NCI-H345 treated with DMSO at 0.1 percent for 48 hours (cell line): ENCODE data around the gene TMEM63C.
"Not testable (repeated sequence)": the region's sequence is repeated elsewhere in the genome, so short reads cannot be mapped to it uniquely, and the experiment has no call there.

Experiments used
- DNase-seq: peaks from one replicate; lab custom pipeline; 2025; ENCODE audit not compliant: unreplicated experiment; lab: John Stamatoyannopoulos, UW

Gene TMEM63C

DNA sequence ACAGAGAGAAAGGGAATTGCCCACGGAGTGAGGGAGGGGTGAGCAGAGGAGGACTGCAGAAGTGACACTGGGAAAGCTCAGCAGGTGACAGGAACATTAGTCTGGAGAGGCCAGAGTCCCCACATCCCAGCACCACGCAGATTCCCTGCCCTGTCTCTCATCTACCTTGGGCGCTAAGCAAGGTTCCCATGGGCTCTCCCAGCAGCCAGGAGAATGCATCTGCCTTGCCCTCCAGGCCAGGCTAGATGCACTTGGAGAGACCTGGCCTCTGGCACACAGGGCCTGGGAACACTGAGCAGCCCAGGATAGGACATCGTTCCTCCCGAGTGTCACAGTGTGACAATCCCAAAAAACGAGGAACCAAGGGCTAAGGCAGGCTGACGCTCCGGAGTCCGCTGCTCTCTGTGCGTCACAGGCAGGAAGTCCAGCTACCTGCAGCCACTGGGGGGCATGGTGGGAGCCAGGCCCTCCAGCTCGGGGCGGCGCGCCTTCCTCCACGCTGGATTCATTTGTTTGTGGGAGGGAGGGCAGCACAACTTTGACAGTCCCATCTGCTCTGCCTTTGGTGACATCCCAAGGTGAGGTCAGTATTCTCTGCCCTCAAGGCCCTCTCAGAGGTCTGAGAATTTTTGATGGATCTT lies 94.8 kb downstream of the TMEM63C start:
- no peak for DNase-seq

DNA sequence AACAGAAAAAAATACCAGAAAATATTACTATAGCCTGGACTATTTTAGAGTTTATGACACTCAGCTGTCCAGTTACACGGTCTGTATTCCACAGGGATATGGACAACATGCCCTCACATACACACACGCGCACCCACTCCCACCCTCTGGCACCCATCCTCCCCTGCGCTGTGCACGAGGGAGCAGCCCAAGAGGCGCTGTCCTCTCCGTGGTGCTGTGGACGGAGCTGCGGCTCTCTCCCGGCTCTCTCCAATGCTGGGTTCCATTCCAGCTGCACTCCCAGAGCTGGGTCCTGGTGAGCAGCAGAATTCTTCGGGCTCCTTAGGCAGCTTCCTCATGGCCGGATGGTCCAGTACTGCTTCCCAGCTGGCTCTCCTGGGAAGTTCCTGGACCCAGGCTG lies 95.4 kb downstream of the TMEM63C start:
- DNase-seq: no peak

DNA sequence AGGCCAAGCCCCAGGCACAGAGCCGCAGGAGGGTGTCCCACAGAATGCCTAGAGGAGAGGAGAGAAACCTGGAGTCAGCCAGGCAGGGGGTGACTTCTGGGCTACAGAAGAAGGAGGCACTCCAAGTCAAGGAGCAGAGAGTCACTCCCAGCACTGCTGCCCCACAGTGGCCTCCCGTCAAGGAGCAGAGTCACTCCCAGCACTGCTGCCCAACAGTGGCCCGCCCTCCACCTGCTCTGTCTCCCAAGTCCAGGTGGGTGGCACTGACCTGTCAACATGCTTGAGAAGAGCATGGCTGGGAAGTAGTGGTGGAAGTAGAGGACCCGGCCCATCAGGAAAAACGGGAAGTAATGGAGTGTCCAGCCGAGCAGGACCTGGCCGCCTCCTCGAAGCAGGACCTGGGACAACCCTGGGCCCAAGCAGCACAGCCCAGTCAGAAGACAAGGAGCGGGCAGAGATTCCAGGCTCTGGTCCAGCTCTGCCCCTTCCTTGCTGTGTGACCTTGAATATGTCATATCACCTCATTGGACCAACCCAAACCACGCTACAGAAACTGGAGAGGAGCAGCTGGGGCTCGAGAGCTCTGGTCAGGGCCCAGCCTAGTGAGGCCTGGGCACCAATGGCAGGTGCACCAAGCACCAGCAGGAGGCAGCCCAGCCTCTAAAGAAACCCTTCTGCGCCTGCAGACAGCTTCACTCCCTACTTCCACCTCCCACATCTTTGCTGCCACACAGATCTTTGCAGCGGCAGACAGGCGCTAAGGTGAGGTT lies 97.0 kb downstream of the TMEM63C start:
- no peak for DNase-seq

DNA sequence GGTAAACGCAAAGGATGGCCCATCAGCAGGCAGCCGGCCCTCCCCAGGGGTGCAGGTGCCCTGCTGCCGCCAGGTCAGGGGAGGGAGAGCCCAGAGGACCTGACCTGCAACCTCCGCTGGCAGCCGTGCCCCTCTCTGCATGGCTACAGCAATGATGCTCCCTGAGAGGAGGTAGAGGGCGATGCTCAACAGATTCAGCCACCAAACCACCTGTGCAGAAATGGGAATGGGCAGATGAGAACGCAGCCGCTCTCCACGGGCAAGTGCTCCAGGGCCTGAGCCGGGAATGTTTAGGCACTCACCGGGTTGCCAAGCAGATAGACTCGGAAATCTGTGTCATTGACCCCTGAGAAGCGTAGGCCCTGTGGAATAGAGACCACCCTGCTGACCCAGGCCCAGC lies 98.1 kb downstream of the TMEM63C start:
- DNase-seq: no peak

DNA sequence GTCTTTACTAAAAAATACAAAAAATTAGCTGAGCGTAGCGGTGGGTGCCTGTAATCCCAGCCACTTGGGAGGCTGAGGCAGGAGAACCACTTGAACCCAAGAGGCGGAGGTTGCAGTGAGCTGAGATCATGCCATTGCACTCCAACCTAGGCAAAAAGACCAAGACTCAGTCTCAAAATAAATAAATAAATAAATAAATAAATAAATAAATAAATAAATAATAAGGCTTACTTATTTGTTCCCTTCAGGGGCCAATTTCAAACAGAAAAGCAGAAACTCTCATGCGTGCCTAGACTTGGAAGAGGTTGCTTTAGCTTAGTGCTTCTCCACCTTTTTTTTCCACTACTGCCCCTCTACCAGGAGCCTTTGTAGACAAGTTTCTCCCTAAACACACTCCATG lies 99.3 kb downstream of the TMEM63C start:
- not testable (repeated sequence) for DNase-seq

DNA sequence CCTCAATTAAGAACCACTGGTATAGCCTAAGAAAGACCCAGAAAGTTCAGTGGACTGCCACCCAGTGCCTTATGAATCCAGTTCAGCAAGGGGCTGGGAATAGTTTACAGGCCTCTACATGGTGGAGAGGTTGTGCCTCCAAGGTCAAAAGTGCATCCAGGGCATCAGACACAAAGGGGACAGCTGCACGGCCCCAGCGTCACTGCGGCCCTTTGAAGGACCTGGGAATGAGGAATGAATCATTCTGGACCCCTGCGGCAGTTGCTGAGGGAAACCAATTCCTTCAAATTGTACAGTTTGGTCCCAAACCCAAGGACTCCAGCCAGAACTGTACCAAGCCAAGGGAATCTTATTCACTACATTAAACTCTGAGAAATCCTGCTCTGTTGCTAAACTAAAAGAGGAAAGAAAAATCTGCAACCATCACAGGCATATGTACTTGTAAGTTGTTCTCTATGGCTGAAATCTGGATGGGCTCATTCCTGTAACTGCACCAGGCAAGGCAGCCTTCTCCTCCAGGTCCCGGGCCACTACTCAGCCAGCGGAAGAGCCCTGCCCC lies 100.3 kb downstream of the TMEM63C start:
- DNase-seq: no peak

DNA sequence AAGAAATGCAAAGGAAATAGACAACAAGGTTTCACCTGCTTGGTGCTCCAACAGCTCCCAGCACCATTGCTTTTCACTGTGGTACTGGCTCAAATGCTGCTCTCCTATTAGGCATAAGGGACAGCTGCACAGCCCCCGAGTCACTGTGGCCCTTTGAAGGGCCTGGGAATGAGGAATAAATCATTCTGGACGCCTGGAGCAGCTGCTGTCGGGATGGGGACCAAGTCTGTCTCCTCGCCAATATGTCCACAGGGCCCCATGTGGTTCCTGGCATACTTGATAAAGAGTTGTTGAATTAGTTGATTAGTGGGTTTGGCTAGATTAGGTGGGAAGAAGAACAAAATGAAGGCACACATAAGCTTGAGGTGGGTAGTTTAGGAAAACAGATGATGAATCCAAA lies 102.5 kb downstream of the TMEM63C start:
- no peak for DNase-seq

DNA sequence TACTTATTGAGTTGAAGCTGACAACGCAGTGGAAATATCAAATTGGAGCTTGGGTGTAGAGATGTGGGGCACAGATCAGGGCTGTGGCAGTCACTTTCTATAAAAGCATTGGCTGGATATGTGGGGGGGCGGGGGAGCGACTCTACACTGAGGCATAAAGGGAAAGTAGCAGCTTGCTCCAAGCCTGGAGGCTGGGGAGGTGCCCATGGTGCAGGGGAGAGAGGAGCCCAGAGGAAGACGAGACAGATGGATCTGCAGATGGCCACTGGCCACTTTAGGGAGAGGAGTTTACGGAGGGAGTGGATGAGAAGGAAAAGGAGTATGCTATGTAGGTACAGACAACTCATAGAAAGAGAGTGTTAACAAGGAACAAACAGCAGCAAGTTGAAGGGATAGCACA lies 102.9 kb downstream of the TMEM63C start:
- DNase-seq: no peak

DNA sequence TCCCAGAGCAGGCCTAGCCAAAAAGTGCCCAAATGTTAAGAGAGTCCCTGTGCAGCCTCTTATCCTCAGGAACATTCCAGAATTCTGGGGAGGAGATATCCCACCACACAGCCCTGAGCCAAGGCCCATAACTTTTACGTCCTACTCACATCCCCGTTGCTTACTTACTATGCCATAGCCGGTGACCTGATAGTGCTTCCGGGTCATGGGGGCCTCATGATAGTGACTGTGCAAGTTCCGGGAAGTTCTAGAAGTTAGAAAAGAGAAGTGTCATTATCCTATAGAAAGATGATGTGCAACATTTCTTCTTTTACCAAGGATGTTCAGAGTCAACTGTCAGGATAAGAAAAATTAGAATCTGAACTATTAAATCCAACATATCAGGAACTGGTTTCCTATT lies 105.0 kb downstream of the TMEM63C start:
- DNase-seq: no peak

DNA sequence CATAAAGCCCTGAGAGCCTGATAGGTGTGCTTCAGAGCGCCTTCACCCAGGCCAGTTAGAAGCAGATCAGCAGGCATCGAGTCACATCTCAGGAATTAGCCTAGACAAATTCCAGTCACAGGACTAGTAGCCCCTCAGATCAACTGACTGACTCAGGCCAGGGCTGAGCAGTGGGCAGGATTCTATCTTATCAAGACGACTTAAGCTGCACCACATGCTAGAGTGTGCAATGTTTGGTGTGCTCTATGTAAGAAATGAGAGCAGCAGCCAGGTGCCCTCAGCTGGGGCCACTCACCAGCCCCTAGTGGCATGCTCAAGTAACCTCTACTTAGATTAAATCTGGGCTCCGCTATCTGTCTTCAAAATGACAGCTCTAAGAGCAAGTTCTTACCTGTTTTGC lies 109.1 kb downstream of the TMEM63C start:
- DNase-seq: no peak

DNA sequence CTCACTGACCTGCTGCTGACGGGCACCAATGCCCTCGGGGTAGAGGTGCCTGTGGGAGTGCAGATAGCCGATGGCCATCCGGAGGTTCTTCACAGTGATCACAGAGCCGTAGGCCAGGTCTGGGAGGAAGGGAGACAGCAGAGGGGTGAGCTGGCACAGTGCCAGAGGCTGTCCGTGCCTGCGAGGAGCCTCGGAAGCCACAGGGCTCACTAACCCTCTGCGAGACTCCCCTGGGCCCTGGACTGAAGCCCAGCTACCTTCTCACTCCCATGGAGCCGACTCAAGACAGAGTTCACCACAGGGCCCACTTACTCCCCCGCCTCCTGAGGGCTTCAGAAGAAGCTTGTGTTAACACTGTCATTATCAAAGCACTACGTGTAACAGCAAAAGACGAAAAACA lies 114.6 kb downstream of the TMEM63C start:
- no peak for DNase-seq

DNA sequence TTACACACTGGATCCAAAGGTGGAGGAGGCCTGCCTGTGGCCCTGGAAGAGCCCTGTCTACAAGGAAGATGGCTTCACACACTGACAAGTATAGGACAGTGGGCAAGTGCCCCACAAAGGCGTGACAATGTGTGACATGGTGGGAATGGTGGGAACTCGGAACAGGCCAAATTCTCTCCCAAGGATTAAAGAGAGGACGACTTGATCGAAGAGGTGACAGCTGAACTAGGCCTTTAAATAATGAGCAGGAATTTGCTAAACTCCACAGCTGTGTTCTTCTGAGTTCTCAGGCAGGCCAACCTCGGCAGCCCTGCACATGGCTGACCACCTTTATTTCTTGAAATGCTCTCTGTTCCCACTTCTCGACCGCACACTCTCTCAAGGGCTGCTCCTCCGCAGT lies 115.3 kb downstream of the TMEM63C start:
- no peak for DNase-seq

DNA sequence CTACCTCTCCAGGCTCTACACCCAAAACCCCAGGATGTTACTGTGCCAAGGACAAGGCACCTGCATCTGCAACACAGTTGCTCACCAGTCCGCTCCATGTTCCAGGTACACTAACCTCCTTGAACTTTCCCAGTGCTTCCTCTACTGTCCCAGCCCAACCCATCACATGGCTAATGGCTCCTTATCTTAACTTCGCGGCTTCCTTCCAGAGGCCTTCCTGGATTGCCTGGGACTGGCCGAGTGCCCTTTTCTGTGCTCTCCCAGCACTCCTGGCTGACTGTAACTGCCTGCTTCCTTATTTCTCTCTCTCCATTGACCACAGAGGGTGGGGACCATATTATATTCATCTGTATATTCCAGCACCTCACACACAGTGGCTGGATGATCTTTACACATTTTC lies 118.2 kb downstream of the TMEM63C start:
- DNase-seq: no peak

DNA sequence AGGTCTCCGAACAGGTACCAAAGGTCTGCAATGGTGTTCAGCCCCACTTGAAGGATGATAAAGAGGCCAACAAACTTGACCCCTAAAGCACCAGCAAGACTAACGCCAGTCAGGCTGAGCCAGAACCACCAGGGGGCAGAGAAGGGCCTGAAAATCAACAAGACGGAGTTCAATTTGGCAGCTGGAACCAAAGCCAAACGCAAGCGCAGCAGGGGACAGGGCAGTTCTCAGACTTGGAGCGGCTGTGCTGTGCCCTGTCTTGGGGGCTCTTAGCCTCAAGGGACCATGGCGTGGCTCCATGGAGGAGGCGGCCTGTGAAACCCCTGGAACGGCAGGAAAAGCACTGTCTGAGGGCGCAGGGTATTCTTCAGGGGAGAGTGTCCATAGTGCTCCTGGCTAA lies 119.5 kb downstream of the TMEM63C start:
- DNase-seq: peak; percentile 8

DNA sequence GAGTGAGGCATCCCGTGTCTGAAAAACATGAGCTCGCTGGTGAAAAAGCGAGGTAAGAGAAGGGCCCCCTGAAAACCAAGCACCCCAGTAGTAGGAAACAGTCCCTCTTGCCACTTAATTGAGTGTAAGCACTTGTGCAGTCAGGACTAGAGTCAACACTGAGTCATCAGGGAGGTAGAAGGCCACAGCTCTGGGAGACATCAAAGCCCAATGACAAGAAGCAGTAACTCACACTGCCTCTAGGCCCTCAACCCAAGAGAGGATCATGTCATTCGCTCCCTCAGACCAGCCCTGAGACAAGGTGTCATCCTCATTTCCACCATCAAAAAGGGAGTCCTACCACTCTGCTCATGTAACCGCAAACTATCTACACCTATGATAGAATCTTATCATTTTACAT lies 121.3 kb downstream of the TMEM63C start:
- no peak for DNase-seq

DNA sequence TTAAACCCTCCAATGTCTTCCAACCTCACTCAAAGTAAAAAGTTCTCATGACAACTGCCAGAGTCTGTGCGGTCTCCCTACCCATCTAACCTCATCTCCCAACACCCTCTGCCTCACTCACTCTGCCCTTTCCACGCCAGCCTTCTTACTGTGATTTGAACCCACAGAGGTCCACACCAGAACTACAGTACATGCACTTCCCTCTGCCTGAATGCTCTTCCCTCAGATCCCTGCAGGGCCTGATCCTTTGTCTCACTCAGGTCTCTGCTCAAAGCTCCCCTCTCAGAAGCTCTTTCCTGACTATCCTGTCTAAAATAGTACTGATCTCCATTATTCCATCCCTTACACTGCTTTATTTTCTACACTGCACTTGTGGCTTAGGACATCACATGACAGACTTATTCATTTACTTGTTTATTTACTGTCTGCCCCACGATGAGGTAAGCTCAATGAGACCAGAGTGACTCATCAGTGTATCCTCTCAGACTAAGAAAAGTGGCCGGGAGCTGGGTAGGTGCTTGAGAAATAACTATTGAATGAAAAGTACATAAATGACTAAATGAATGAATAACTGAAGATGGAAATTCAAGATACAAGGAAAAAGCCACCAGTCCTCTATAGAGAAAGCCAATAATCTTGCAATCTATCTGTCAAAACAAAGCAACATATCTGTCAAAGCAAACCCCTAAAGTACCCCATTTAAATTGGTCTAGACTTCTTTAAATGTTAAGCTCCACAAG lies 122.0 kb downstream of the TMEM63C start:
- peak; percentile 57 for DNase-seq

DNA sequence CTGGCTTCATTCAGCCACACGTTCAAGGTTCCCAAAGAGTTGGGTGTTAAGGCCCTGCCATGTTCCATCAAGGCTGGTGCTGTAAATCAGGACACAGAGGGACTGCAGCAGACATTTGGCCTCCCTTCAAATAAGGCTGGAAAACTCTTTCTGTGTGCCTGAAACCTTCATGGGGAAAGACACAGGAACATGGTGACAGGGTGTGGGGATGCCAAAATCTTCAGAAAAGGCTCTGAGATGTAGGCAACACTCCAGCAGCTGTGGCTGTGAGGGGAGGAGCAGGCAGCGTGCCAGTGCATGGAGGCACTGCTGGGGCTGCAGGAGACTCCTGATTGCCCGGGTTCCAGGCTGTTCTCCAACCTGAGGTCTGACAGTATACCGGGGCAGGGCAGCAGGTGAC lies 124.1 kb downstream of the TMEM63C start:
- no peak for DNase-seq

DNA sequence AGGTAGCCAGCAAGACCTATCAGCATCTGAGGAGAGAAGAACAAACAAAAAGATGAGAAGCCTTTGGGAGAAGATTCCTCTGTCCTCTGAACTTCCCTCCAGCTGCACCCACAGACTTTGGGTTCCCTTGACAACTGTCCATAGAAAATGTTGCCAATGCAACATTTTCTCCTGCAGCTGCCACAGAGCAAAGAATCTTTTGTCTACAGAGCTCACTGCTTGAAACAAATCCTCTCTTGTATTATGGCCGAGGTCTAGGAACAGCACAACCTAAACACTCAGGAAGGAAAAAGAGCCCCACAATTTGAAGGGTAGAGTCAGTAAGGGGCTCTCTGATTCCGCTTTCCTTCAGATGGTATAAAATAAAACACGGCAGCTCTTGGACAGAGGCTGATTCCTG lies 124.8 kb downstream of the TMEM63C start:
- no peak for DNase-seq

DNA sequence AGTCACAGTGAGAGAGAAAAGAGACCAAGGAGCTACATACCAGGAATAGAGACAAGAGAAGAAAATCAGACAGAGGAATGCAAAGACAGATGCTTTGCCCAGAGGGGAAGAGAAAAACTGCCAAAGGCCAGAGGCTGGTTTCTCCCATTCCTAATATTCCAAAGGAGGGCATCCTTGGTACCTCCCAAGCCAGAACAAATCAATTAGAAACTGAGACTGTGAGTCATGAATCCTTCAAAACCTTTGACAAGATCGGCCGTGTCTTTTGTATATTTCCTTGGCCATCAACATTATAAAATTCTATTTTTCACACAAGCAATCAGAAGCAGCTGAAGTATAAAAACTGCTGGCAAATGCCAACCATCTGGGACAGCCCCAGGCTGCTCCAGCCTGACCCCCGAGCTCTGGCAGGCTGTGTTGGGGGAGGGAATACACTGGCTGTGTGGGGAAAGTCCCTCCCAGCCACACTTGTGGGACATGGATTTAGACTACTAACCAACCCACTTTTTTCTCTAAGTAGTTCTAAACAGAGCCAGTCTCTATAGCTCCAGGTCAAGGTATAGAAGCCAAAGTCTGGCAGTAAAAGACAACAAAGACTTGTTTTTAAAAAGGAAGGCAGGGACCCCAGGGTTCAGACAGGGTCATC lies 125.4 kb downstream of the TMEM63C start:
- DNase-seq: no peak
